Osteocyte (in vitro differentiated cells): ENCODE data around the gene CHST11. TPM values are rescaled to one million over a fixed set of nuclear protein-coding genes. Genes with fewer than 3 reads are reported as not detected.
A peak's percentile ranks its signal among the peaks of the same experiment; 100 is the strongest.

Experiments
- DNase-seq: peaks from one replicate; pipeline ENCODE4 v3.0.0; 2021; ENCODE audit warnings: mixed read lengths; ENCODE audit not compliant: unreplicated experiment; ENCODE audit errors: extremely low spot score
- H3K27ac Mint-ChIP-seq: one replicate; pipeline ENCODE4 v1.8.0; 2021; ENCODE audit warnings: mild to moderate bottlenecking, mixed read lengths; ENCODE audit not compliant: unreplicated experiment
- H3K27me3 Mint-ChIP-seq: one replicate; pipeline ENCODE4 v1.8.0; 2021; ENCODE audit warnings: mixed read lengths; ENCODE audit not compliant: unreplicated experiment
- H3K36me3 Mint-ChIP-seq: one replicate; pipeline ENCODE4 v1.8.0; 2021; ENCODE audit warnings: mixed read lengths; ENCODE audit not compliant: unreplicated experiment
- H3K4me1 Mint-ChIP-seq: one replicate; pipeline ENCODE4 v1.8.0; 2021; ENCODE audit warnings: mixed read lengths; ENCODE audit not compliant: unreplicated experiment
- H3K4me3 Mint-ChIP-seq: one replicate; pipeline ENCODE4 v1.8.0; 2021; ENCODE audit warnings: mild to moderate bottlenecking, moderate library complexity, mixed read lengths; ENCODE audit not compliant: unreplicated experiment
- H3K9me3 Mint-ChIP-seq: one replicate; pipeline ENCODE4 v1.8.0; 2021; ENCODE audit warnings: mixed read lengths; ENCODE audit not compliant: unreplicated experiment
- total RNA-seq: library from RNA; stranded (reverse); gene quantifications from 2 replicates; pipeline ENCODE4 v1.2.1, GENCODE V29; 2021
- TF ChIP-seq, protein P1 (sequence below): fragments of 200-600 bp; sonication (generic); IDR thresholded peaks from 2 replicates; pipeline ENCODE4 v1.5.0; 2021; ENCODE audit warnings: antibody characterized with exemption, mild to moderate bottlenecking, moderate library complexity

The CHST11 gene
- total RNA-seq, 1 donor from 2014 or later = 7.5 TPM

DNA sequence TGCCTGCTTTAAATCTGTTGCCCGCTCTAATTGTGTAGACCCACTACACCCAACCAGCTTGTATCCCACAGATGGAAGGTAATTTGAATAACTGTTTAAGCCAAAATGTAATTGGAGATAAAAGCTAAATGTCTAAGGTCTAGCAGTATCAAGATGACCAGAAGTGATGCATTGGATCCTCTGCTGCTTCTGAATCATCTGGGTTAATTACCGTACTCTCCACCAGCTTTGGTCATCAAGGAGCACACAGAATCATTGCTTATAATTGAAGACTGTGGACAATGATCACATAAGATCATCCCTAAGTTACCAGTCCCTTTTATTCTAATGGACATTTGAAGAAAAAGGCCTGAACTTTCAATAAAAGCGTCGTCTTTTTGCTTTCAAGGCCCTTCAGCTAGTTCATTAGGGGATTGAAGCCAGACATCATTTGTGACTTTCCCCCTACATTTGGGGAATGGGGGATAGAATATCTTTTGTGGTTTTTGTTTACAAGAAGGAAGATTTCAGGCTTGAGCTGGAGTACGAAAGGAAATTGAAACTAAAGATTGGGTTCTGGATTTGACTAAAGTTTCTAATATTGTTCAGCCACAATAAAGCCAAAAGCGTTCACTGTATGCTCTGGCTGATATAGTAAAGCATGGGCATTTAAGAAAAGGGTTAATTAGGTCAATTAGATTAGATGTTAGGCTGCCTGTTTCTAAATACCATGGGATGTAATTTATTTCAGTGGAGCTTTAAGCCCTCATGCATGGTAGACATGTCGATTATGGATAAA lies 123.2 kb downstream of the CHST11 start:
- no peaks in the 10 kb centered on the region for H3K27me3 Mint-ChIP-seq
- H3K36me3 Mint-ChIP-seq = no peaks in the 10 kb centered on the region
- H3K4me1 Mint-ChIP-seq = peaks cover 19% of the 10 kb centered on the region

DNA sequence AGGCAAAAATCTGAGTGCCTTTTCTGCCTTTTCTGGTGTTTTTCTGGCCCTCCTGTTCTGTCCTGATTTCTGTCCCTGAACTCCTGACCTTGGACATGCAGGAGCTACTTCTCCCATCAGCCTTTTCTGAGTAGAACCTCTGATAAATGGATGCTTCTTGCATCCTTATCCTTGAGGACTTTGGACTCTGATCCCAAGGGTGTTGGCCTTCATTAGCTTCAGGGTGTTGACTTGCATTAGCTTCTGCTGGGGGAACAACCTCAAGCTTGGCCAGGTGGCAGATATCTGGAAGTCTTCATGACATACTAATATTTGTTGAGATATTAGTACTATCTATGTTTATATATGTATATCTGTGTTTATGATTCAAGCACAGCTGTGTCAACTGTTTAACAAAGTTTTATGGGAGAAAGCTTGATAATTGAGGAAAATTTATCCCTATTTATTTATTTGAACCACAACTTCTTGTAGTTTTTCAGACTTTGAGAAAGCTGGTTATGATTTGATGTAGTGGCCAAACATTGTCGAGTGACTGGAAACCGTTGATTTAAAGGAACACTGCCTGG lies 124.3 kb downstream of the CHST11 start:
- no peak for DNase-seq
- peaks cover 22% of the 10 kb centered on the region for H3K4me1 Mint-ChIP-seq
- H3K4me3 Mint-ChIP-seq = no peak overlapping the region
- no peak overlapping the region for H3K27ac Mint-ChIP-seq
- H3K27me3 Mint-ChIP-seq = no peaks in the 10 kb centered on the region
- no peaks in the 10 kb centered on the region for H3K36me3 Mint-ChIP-seq
- TF ChIP-seq, protein P1, sequence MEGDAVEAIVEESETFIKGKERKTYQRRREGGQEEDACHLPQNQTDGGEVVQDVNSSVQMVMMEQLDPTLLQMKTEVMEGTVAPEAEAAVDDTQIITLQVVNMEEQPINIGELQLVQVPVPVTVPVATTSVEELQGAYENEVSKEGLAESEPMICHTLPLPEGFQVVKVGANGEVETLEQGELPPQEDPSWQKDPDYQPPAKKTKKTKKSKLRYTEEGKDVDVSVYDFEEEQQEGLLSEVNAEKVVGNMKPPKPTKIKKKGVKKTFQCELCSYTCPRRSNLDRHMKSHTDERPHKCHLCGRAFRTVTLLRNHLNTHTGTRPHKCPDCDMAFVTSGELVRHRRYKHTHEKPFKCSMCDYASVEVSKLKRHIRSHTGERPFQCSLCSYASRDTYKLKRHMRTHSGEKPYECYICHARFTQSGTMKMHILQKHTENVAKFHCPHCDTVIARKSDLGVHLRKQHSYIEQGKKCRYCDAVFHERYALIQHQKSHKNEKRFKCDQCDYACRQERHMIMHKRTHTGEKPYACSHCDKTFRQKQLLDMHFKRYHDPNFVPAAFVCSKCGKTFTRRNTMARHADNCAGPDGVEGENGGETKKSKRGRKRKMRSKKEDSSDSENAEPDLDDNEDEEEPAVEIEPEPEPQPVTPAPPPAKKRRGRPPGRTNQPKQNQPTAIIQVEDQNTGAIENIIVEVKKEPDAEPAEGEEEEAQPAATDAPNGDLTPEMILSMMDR = no peak
- H3K9me3 Mint-ChIP-seq = no peaks in the 10 kb centered on the region

More for the DNA sequence above, 123.2 kb downstream of the CHST11 start:
- TF ChIP-seq, protein P1 = no peak
- no peak for DNase-seq
- no peak overlapping the region for H3K4me3 Mint-ChIP-seq
- no peak overlapping the region for H3K27ac Mint-ChIP-seq
- no peaks in the 10 kb centered on the region for H3K9me3 Mint-ChIP-seq

DNA sequence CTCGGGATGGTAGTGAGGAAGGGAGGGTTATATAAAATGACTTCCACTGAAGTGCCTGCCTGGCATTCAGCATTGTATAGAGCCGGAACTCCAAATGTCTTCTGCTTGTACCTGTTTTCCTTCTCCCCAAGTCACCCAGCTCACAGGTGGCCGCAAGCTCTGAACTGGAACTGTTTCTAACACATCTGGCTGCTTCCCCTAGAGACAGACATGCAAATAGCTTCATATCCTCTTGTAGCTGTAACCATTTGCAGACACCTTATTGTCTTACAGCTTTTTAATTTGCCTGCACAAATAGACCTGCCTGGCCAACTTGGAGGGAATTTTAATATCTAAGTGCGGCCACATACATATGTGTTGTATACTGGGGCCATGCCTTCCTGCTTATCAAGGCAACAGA lies 126.0 kb downstream of the CHST11 start:
- no peak overlapping the region for H3K4me3 Mint-ChIP-seq
- DNase-seq = no peak
- no peaks in the 10 kb centered on the region for H3K36me3 Mint-ChIP-seq
- no peaks in the 10 kb centered on the region for H3K27me3 Mint-ChIP-seq
- H3K4me1 Mint-ChIP-seq = peaks cover 24% of the 10 kb centered on the region
- TF ChIP-seq, protein P1 = no peak
- H3K27ac Mint-ChIP-seq = no peak overlapping the region
- H3K9me3 Mint-ChIP-seq = no peaks in the 10 kb centered on the region

DNA sequence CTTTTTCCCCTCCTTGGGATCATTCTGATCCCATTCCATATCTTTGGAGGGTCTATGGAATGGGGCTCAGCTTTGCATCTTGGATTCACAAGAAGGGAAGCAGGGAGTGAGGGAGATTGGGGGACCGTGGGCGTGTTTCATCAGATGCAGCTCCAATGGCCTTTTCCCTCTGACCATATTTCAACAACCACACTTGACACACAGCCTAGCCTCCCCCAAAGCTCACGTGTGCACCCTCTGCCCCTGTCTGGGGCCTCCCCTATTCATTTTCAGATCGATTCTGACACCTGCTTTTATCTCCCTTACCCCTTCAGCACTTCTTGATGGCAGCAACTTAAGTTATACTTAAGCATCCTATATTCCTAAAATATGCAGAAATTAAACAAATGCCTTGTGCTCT lies 126.6 kb downstream of the CHST11 start:
- peaks cover 25% of the 10 kb centered on the region for H3K4me1 Mint-ChIP-seq
- DNase-seq = no peak
- TF ChIP-seq, protein P1 = no peak
- H3K4me3 Mint-ChIP-seq = no peak overlapping the region
- H3K27me3 Mint-ChIP-seq = no peaks in the 10 kb centered on the region
- H3K36me3 Mint-ChIP-seq = no peaks in the 10 kb centered on the region
- no peaks in the 10 kb centered on the region for H3K9me3 Mint-ChIP-seq
- H3K27ac Mint-ChIP-seq = no peak overlapping the region

DNA sequence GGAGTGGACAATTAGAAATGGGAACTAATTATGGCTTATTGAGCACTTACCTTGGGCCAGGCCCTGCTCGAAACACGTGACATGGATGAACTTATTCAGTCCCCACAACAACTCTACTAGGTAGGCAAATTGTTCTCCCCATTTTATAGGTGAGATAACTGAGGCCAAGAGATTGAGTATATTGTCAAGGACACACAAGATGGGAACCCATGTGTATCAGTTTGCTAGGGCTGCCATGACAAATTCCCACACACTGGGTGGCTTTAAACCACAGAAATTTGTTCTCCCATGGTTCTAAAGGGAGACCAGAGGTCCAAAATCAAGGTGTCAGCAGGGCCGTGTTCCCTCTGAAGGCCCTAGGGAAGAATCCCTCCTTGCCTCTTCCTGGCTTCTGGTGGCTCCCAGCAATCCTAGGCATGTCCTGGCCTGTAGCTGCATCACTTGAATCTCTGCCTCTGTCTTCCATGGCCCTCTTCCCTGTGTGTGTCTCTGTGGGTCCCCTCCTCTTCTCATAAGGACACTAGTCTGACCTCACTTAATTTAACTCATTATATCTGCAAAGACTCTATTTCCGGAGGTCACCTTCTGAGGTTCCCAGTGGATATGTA lies 128.8 kb downstream of the CHST11 start:
- Mint-ChIP-seq H3K27ac (peak overlapping the region; percentile 28), H3K9me3 (no peaks in the 10 kb centered on the region), H3K4me3 (no peak overlapping the region), H3K4me1 (peaks cover 26% of the 10 kb centered on the region), H3K36me3 (no peaks in the 10 kb centered on the region), H3K27me3 (no peaks in the 10 kb centered on the region)
- TF ChIP-seq, protein P1 = no peak
- no peak for DNase-seq
